Gastrocnemius medialis (tissue), 4 donors: ENCODE measurements around the gene RAD51B. TPM values are rescaled to one million over a fixed set of nuclear protein-coding genes. Genes with fewer than 3 reads are reported as not detected.
"Not testable (repeated sequence)": the region's sequence is repeated elsewhere in the genome, so short reads cannot be mapped to it uniquely, and the experiment has no call there.

Experiments
- ATAC-seq, 2 donors: fragments of 150-250 bp; one replicate each; pipeline ENCODE4 v1.9.1; 2016
- DNase-seq, 2 donors: peaks; one replicate each; pipeline ENCODE4 v3.0.0-alpha.2; 2019
- H3K27ac ChIP-seq, 4 donors: fragments of 200-600 bp; sonication (generic); 1 replicate in 1 of 4; 2 replicates in 3 of 4; pipeline ENCODE4 v1.5.1; 2016 to 2018; ENCODE audit warnings: mild to moderate bottlenecking in 2 of 4, moderate library complexity in 1 of 4
- H3K27me3 ChIP-seq, 3 donors: fragments of 200-600 bp; sonication (generic) in 2 of 3; 1 replicate in 1 of 3; 2 replicates in 2 of 3; pipeline versions ENCODE4 v1.5.1 to v1.6.0; 2016 to 2019; ENCODE audit warnings: mild to moderate bottlenecking in 1 of 3, moderate library complexity in 1 of 3
- H3K36me3 ChIP-seq, 2 donors: fragments of 200-600 bp; sonication (generic) in 1 of 2; one replicate each; pipeline ENCODE4 v1.5.1; 2017 to 2018
- H3K4me1 ChIP-seq, 2 donors: fragments of 200-600 bp; sonication (generic) in 1 of 2; one replicate each; pipeline ENCODE4 v1.5.1; 2016 to 2017; ENCODE audit warnings: mild to moderate bottlenecking in 2 of 2
- H3K4me3 ChIP-seq, 4 donors: fragments of 200-600 bp; sonication (generic) in 3 of 4; 1 replicate in 1 of 4; 2 replicates in 3 of 4; pipeline ENCODE4 v1.5.1; 2016 to 2019; ENCODE audit warnings: mild to moderate bottlenecking in 2 of 4
- H3K9me3 ChIP-seq, 3 donors: fragments of 200-600 bp; sonication (generic) in 2 of 3; 1 replicate in 1 of 3; 2 replicates in 2 of 3; pipeline ENCODE4 v1.5.1; 2016 to 2019
- POLR2A ChIP-seq, 2 donors: fragments of 450-650 bp; IDR thresholded peaks; one replicate each; pipeline ENCODE4 v1.6.1; 2017; ENCODE audit warnings: antibody characterized with exemption in 2 of 2, mild to moderate bottlenecking in 2 of 2, moderate library complexity in 2 of 2
- in situ Hi-C, 4 donors: fragments of 200-750 bp; cut with MboI; loops; one replicate each; pipeline versions ENCODE4 v1.15.0 to v1.8.0; 2017; ENCODE audit warnings: low sequenced_read_pairs in 4 of 4
- intact Hi-C: fragments of 100-400 bp; cut with DNase I; formaldehyde crosslinking; loops from one replicate; pipeline ENCODE4 v1.15.1; 2023; ENCODE audit warnings: low total_unique reads
- total RNA-seq, 4 donors: library from RNA; depleted of rRNA; stranded (reverse); fragments of >200 nt; gene quantifications; one replicate each; pipeline versions ENCODE4 v1.1.0 to v1.2.3, GENCODE V29; 2016
- TF ChIP-seq, protein P1 (sequence below), 5 experiments: fragments of 450-650 bp in 3 of 5; fragments of 200-600 bp in 2 of 5; sonication (generic) in 2 of 5; IDR thresholded peaks in 4 of 5; conservative IDR thresholded peaks in 1 of 5; 1 replicate in 4 of 5; 2 replicates in 1 of 5; pipeline ENCODE4 v1.5.1; 2016 to 2019; ENCODE audit warnings: antibody characterized with exemption in 5 of 5, mild to moderate bottlenecking in 3 of 5, moderate library complexity in 3 of 5

Gene RAD51B
- total RNA-seq, 4 donors from 2014 or later = 1.6 to 3.3 (median 2.4) TPM

DNA sequence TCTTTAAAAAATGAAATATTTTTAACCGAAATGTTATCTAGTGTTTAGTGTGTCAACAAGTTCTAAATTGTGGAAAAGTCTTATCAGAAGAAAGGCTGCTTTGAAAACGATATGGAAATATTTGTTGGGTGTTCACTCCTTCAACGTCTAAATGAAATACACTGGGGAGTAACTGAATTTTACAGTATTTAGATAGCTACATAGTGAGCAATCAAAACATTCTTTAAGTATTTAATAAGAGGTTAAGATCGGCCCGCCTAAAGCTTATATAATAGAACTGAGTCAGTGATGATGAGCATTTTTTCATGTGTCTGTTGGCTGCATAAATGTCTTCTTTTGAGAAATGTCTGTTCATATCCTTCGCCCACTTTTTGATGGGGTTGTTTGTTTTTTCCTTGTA lies 228.3 kb downstream of the RAD51B start:
- Histone ChIP-seq H3K36me3 (no peaks in the 10 kb centered on the region), H3K4me1 (peaks cover 8 to 18% of the 10 kb centered on the region in 2 donors), H3K27ac (no peak overlapping the region), H3K9me3 (no peaks in the 10 kb centered on the region), H3K27me3 (no peaks in the 10 kb centered on the region), H3K4me3 (no peak overlapping the region)
- no peak for ATAC-seq
- TF ChIP-seq, protein P1, sequence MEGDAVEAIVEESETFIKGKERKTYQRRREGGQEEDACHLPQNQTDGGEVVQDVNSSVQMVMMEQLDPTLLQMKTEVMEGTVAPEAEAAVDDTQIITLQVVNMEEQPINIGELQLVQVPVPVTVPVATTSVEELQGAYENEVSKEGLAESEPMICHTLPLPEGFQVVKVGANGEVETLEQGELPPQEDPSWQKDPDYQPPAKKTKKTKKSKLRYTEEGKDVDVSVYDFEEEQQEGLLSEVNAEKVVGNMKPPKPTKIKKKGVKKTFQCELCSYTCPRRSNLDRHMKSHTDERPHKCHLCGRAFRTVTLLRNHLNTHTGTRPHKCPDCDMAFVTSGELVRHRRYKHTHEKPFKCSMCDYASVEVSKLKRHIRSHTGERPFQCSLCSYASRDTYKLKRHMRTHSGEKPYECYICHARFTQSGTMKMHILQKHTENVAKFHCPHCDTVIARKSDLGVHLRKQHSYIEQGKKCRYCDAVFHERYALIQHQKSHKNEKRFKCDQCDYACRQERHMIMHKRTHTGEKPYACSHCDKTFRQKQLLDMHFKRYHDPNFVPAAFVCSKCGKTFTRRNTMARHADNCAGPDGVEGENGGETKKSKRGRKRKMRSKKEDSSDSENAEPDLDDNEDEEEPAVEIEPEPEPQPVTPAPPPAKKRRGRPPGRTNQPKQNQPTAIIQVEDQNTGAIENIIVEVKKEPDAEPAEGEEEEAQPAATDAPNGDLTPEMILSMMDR (IDR thresholded peaks at IDR 0.05 in 4 of 5, conservative IDR thresholded peaks at IDR 0.05 in 1 of 5) = no peak
- TF ChIP-seq POLR2A (IDR thresholded peaks at IDR 0.05) = no peak
- no peak for DNase-seq
- intact Hi-C loops = no loop called here
- in situ Hi-C loops = no loop called here

DNA sequence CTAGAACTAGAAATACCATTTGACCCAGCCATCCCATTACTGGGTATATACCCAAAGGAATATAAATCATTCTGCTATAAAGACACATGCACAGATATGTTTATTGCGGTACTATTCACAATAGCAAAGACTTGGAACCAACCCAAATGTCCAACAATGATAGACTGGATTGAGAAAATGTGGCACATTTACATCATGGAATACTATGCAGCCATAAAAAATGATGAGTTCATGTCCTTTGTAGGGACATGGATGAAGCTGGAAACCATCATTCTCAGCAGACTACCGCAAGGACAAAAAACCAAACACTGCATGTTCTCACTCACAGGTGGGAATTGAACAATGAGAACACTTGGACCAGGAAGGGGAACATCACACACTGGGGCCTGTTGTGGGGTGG lies 229.2 kb downstream of the RAD51B start:
- ATAC-seq, H3K27ac ChIP-seq, H3K36me3 ChIP-seq, H3K27me3 ChIP-seq, H3K4me3 ChIP-seq, intact Hi-C loops, DNase-seq, H3K9me3 ChIP-seq, in situ Hi-C loops: not testable (repeated sequence)
- peaks cover 1 to 10% of the 10 kb centered on the region in 2 donors for H3K4me1 ChIP-seq

DNA sequence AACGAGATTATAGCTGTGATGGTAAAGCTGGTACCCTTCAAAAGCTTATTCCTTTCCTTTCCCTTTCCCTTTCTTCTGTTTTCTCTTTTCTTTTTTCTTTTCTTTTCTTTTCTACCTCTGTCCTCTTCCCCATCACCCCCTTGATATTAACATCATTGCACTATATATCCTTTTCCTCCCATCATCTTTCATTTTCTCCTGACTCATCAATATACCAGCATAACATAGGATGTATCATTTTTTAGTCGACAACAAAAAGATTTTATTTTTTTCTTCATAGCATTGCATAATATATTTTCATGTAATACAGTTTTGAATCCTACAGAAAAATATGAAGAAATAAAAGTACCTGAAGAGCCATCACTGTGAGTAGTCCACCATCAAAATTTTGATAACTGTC lies 230.6 kb downstream of the RAD51B start:
- intact Hi-C loops (no loop called here), in situ Hi-C loops (no loop called here)
- ATAC-seq = no peak
- H3K4me3 ChIP-seq = no peak overlapping the region
- no peak overlapping the region for H3K27ac ChIP-seq
- no peak for TF ChIP-seq POLR2A (IDR thresholded peaks at IDR 0.05)
- TF ChIP-seq, protein P1 (IDR thresholded peaks at IDR 0.05 in 4 of 5, conservative IDR thresholded peaks at IDR 0.05 in 1 of 5) = no peak
- no peaks in the 10 kb centered on the region for H3K36me3 ChIP-seq
- DNase-seq = no peak
- H3K27me3 ChIP-seq = no peaks in the 10 kb centered on the region
- no peaks in the 10 kb centered on the region for H3K9me3 ChIP-seq
- peaks cover 0 to 9% of the 10 kb centered on the region in 2 donors for H3K4me1 ChIP-seq

DNA sequence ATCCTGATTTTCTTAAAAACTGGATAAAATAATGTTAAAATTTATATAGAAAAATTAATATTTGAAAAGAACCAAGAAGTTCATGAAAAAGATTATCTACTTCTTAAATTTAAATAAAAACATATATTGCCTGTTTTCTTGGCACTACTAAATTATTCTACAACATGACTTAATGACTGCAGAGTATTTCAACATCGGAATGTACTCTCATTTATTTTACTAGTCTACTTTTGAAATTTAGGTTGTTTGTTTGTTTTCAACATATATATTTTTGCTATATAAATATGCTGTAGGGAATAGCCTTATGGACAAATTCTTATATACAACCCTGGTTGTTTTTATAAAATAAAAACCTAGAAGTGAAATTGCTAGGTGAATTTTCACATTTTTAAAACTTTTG lies 231.6 kb downstream of the RAD51B start:
- no peaks in the 10 kb centered on the region for H3K9me3 ChIP-seq
- no peaks in the 10 kb centered on the region for H3K27me3 ChIP-seq
- H3K4me3 ChIP-seq = no peak overlapping the region
- intact Hi-C loops = no loop called here
- no peaks in the 10 kb centered on the region for H3K36me3 ChIP-seq
- ATAC-seq = no peak
- TF ChIP-seq, protein P1 (IDR thresholded peaks at IDR 0.05 in 4 of 5, conservative IDR thresholded peaks at IDR 0.05 in 1 of 5) = no peak
- no peak for TF ChIP-seq POLR2A (IDR thresholded peaks at IDR 0.05)
- no peak for DNase-seq
- H3K4me1 ChIP-seq = peaks cover 0 to 2% of the 10 kb centered on the region in 2 donors
- in situ Hi-C loops = no loop called here
- no peak overlapping the region for H3K27ac ChIP-seq

DNA sequence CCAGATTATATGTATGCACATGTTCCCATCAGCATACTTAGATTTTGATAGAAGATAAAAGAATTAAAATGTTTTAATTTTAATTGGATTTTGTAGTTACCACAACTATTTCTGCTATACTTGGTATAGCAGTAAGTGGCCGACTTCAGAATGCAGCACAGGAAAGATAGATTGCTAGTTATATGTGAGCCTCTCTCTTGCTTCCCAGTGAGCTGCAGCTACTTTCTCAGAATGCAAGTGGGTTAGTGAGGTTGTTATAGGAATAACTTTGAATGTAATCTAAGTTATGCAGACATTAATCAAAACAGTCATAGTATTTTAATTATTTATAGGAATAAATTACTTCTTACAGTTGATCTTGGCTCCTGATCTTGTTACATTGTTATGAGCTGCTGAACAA lies 240.6 kb downstream of the RAD51B start:
- in situ Hi-C loops (no loop called here), intact Hi-C loops (no loop called here)
- Histone ChIP-seq H3K36me3 (no peaks in the 10 kb centered on the region), H3K9me3 (no peaks in the 10 kb centered on the region), H3K4me3 (no peak overlapping the region), H3K27ac (no peak overlapping the region), H3K4me1 (no peaks in the 10 kb centered on the region), H3K27me3 (no peaks in the 10 kb centered on the region)
- ATAC-seq (no peak), DNase-seq (no peak)
- no peak for TF ChIP-seq POLR2A (IDR thresholded peaks at IDR 0.05)
- TF ChIP-seq, protein P1 (IDR thresholded peaks at IDR 0.05 in 4 of 5, conservative IDR thresholded peaks at IDR 0.05 in 1 of 5) = no peak
